ENCODE results near the gene SPEG. TPM values are rescaled to one million over a fixed set of nuclear protein-coding genes. Genes with fewer than 3 reads are reported as not detected.

The SPEG gene
- total and polyA plus RNA-seq, 2 of the 13 experiments (the other 11 are each of a cell fraction or from before 2014, with no cell fraction given), result 0.18 to 0.24 TPM

DNA sequence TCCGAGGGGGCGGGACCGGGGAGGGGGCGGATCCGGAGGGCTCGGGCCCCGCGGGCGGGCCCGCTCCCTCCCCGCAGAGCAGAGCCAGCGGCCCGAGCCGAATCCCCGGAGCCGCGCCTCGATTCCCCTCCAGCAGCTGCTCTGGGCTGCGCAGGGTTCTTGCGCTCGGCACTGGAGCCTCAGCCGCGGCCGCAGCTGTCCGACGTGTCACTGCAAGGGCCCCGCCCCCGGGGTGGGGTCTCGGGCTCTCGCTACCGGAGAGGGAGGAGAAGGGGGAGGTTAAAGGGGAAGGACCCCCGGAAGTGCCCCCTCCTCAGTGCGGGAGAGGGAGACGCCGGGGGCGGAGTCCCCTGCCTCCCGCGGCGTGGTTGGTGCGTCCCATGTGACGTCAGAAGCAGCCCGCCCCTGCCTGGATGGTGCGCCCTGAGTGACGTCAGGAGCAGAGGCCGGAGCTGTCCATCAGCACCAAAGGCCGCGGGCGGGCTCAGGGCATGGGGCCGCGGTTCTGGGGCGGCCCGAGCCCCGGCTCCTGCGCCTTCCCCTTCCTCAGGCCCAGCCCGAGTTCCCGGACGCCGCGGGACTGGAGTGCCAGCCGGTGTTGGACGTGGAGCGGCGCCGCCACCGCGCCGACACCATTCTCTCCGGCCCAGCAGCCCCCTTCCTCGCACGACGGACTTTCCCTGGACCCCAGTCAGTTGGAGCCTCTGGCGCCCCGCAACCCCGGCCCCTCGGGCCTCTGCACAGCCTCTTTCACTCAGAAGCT, 109.1 kb downstream of the SPEG start, which contains the start of the genes CHPF and TMEM198 (continued):
- TF ChIP-seq ZBTB39 (CRISPR knock-in tag; IDR thresholded peaks at IDR 0.05) (no peak), TEAD3 (CRISPR knock-in tag; optimal IDR thresholded peaks at IDR 0.05; ENCODE audit: borderline replicate concordance) (no peak), TFAP4 (IDR thresholded peaks at IDR 0.05; ENCODE audit: borderline replicate concordance, low read depth) (peak; percentile 88), MAFG (CRISPR knock-in tag; IDR thresholded peaks at IDR 0.05) (no peak), PCBP2 (optimal IDR thresholded peaks at IDR 0.05; ENCODE audit: low read depth, low read length, poor library complexity, severe bottlenecking) (no peak), PHF21A (CRISPR knock-in tag; IDR thresholded peaks at IDR 0.05) (peak; percentile 86), REXO4 (CRISPR knock-in tag; IDR thresholded peaks at IDR 0.05; ENCODE audit: borderline replicate concordance) (peak; percentile 40; the same call in 1 of the 2 replicates), RBAK (CRISPR knock-in tag; IDR thresholded peaks at IDR 0.05) (no peak), ZNF644 (CRISPR knock-in tag; IDR thresholded peaks at IDR 0.05; ENCODE audit: low read depth) (no peak), RBM39 (IDR thresholded peaks at IDR 0.05; ENCODE audit: low read depth, low read length, poor library complexity, severe bottlenecking) (peak; percentile 93), ASH2L (IDR thresholded peaks at IDR 0.05; ENCODE audit: insufficient read length, low read depth, low read length) (peak; percentile 62), ZNF713 (CRISPR knock-in tag; IDR thresholded peaks at IDR 0.05) (no peak; the same call in 1 of the 2 replicates), PAWR (CRISPR knock-in tag; IDR thresholded peaks at IDR 0.05; ENCODE audit: borderline replicate concordance) (0 out of 2 replicates have a peak, but pooled peaks have one; percentile 41), ZNF556 (CRISPR knock-in tag; IDR thresholded peaks at IDR 0.05; ENCODE audit: borderline replicate concordance) (peak; percentile 90), ZNF709 (CRISPR knock-in tag; IDR thresholded peaks at IDR 0.05) (peak; percentile 93), SKI (IDR thresholded peaks at IDR 0.05; ENCODE audit: partially characterized antibody) (peak; percentile 33)
- TF ChIP-seq, protein P1, sequence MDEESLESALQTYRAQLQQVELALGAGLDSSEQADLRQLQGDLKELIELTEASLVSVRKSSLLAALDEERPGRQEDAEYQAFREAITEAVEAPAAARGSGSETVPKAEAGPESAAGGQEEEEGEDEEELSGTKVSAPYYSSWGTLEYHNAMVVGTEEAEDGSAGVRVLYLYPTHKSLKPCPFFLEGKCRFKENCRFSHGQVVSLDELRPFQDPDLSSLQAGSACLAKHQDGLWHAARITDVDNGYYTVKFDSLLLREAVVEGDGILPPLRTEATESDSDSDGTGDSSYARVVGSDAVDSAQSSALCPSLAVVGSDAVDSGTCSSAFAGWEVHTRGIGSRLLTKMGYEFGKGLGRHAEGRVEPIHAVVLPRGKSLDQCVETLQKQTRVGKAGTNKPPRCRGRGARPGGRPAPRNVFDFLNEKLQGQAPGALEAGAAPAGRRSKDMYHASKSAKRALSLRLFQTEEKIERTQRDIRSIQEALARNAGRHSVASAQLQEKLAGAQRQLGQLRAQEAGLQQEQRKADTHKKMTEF (CRISPR knock-in tag; IDR thresholded peaks at IDR 0.05), result peak; percentile 91
- TF ChIP-seq, protein P2, sequence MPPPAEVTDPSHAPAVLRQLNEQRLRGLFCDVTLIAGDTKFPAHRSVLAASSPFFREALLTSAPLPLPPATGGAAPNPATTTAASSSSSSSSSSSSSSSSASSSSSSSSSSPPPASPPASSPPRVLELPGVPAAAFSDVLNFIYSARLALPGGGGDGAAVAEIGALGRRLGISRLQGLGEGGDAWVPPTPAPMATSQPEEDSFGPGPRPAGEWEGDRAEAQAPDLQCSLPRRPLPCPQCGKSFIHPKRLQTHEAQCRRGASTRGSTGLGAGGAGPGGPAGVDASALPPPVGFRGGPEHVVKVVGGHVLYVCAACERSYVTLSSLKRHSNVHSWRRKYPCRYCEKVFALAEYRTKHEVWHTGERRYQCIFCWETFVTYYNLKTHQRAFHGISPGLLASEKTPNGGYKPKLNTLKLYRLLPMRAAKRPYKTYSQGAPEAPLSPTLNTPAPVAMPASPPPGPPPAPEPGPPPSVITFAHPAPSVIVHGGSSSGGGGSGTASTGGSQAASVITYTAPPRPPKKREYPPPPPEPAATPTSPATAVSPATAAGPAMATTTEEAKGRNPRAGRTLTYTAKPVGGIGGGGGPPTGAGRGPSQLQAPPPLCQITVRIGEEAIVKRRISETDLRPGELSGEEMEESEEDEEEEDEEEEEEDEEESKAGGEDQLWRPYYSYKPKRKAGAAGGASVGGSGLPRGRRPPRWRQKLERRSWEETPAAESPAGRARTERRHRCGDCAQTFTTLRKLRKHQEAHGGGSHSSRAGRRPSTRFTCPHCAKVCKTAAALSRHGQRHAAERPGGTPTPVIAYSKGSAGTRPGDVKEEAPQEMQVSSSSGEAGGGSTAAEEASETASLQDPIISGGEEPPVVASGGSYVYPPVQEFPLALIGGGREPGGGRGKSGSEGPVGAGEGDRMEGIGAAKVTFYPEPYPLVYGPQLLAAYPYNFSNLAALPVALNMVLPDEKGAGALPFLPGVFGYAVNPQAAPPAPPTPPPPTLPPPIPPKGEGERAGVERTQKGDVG (CRISPR knock-in tag; IDR thresholded peaks at IDR 0.05; ENCODE audit: borderline replicate concordance), result peak; percentile 81; the same call in 1 of the 2 replicates
- TF ChIP-seq, protein P3, sequence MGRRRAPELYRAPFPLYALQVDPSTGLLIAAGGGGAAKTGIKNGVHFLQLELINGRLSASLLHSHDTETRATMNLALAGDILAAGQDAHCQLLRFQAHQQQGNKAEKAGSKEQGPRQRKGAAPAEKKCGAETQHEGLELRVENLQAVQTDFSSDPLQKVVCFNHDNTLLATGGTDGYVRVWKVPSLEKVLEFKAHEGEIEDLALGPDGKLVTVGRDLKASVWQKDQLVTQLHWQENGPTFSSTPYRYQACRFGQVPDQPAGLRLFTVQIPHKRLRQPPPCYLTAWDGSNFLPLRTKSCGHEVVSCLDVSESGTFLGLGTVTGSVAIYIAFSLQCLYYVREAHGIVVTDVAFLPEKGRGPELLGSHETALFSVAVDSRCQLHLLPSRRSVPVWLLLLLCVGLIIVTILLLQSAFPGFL (CRISPR knock-in tag; IDR thresholded peaks at IDR 0.05), result 0 out of 2 replicates have a peak, but pooled peaks have one; percentile 48
